Spleen (tissue), 7 donors: Measurements from ENCODE around the gene LOXL1.

Experiments used
- CTCF ChIP-seq, 11 experiments: fragments of 200-600 bp in 7 of 11; fragments of 450-650 bp in 4 of 11; sonication (generic) in 4 of 11; IDR thresholded peaks in 8 of 11; conservative IDR thresholded peaks in 3 of 11; 1 replicate in 7 of 11; 2 replicates in 4 of 11; pipeline versions ENCODE4 v1.4.0 to v1.8.0; 2016 to 2021; ENCODE audit warnings: antibody characterized with exemption in 11 of 11, inconsistent platforms in 4 of 11, mild to moderate bottlenecking in 1 of 11
- POLR2A ChIP-seq, 3 donors: fragments of 450-650 bp; IDR thresholded peaks; one replicate each; pipeline ENCODE4 v1.5.1; 2017; ENCODE audit warnings: antibody characterized with exemption in 3 of 3, mild to moderate bottlenecking in 1 of 3
- donor health status: DM: no; HTN: no; CAD: no; lungs with moderate emphysema.
- donor health status: DM: no; HTN: no; CAD: no.
- donor health status: DM: no; HTN: no; CAD: no.

GRCh38 chr15:73904026-73904815, 22.0 kb upstream of the LOXL1 start:
- TF ChIP-seq CTCF (IDR thresholded peaks at IDR 0.05 in 8 of 11, conservative IDR thresholded peaks at IDR 0.05 in 3 of 11) = no peak
- no peak for TF ChIP-seq POLR2A (IDR thresholded peaks at IDR 0.05)
